ENCODE results near the gene RAD52.

The RAD52 gene

DNA sequence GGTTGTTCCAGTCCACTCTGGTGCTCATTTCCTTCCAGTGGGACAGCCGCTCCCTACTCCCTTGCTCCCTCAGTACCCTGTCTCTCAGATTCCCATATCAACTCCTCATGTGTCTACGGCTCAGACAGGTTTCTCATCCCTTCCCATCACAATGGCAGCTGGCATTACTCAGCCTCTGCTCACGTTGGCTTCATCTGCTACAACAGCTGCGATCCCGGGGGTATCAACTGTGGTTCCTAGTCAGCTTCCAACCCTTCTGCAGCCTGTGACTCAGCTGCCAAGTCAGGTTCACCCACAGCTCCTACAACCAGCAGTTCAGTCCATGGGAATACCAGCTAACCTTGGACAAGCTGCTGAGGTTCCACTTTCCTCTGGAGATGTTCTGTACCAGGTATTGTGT lies 69.9 kb downstream of the RAD52 start:
- in situ Hi-C loops (cut with HindIII; ENCODE audit: low sequenced_read_pairs) = no loop called here

DNA sequence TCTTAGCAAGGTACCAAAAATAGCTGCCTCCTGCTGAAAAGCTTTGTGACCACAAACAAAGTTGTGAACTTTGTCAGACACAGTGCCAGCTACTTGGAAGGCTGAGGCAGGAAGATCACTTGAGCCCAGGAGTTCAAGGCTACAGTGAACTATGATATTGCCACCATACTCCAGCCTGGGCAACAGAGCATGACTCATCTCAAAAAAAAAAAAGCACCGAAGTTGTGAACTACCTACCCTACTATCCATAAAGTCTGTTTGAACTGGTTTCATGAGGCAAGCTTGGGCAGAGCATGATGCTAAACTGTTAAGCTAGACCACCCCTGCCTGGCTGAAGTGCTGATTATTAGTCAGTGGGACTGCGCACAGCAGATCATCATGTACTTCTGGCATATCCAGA lies 75.5 kb downstream of the RAD52 start:
- in situ Hi-C loops (cut with HindIII; ENCODE audit: low sequenced_read_pairs) = no loop called here

DNA sequence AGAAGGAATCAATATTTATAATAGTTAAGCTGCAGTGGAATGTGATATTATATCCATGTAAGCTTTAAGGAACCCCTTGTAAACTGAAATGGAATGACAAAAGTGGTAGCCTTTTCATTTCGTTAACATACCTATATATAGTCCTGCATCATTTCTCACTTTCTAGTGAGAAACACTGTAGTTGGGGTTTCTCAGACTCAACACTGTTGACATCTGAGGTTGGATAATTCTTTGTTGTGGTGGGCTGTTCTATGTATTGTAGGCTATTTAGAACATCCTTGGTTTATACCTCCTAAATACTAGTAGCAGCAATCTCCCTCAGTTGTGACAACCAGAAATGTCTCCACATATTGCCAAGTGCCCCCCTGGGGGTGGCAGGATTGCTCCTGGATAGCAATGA lies 79.1 kb downstream of the RAD52 start:
- in situ Hi-C loops (cut with HindIII; ENCODE audit: low sequenced_read_pairs) = no loop called here

DNA sequence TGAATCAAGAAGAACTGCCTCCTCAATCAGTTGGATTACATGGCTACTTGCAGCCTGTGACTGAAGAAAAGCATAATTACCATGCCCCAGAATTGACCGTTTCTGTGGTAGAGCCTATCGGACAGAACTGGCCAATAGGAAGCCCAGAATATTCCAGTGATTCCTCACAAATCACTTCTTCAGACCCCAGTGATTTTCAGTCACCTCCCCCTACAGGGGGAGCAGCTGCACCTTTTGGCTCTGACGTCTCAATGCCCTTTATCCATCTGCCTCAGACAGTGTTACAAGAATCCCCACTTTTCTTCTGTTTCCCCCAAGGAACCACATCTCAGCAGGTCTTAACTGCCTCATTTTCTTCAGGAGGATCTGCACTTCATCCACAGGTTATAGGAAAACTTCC lies 80.8 kb downstream of the RAD52 start:
- in situ Hi-C loops (cut with HindIII; ENCODE audit: low sequenced_read_pairs) = no loop called here

DNA sequence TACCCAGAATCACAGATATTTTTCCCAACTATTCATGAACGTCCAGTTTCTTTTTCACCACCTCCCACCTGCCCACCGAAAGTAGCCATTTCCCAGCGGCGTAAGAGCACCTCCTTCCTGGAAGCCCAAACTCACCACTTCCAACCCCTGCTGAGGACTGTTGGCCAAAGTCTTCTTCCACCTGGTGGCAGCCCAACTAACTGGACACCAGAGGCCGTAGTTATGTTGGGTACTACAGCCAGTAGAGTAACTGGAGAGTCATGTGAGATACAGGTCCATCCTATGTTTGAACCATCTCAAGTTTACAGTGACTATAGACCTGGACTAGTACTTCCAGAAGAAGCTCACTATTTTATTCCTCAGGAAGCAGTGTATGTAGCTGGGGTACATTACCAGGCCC lies 81.6 kb downstream of the RAD52 start:
- in situ Hi-C loops (cut with HindIII; ENCODE audit: low sequenced_read_pairs) = no loop called here

DNA sequence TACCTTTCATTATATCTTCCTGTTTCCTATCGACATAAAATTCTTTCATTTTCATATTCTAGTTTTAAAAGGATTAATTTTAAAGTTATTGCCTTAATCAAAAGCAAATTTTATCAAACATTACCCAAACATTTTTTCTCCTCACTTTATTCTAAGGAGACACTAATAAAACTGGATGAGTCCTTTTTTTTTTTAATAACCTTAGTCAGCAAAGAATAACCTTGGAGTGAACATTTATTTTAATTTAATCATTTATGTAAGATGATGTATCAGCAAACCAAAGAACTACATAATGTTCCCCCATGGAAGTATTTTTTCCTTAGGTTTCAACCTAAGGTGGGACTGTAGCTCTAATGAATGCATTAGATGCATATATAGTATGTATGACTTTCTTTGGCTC lies 83.9 kb downstream of the RAD52 start:
- in situ Hi-C loops (cut with HindIII; ENCODE audit: low sequenced_read_pairs) = no loop called here

DNA sequence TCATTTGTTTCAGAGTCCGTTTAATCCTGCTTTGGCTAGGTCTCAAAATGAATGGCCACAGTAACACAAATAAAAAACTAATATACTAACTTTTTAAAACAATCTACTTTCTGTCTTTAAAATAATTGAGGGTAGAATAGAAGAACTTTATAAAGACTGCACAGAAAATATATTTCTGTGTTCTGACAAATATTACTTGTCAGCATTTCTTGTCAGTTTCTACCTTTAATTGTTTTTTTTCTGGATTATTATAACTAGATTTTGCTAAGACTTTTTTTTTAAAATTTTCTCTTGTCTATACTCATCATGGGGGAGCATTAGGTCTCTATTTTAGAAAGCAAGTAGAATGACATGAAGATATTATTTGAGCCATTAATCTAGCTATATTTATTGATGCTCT lies 86.2 kb downstream of the RAD52 start:
- in situ Hi-C loops (cut with HindIII; ENCODE audit: low sequenced_read_pairs) = no loop called here

DNA sequence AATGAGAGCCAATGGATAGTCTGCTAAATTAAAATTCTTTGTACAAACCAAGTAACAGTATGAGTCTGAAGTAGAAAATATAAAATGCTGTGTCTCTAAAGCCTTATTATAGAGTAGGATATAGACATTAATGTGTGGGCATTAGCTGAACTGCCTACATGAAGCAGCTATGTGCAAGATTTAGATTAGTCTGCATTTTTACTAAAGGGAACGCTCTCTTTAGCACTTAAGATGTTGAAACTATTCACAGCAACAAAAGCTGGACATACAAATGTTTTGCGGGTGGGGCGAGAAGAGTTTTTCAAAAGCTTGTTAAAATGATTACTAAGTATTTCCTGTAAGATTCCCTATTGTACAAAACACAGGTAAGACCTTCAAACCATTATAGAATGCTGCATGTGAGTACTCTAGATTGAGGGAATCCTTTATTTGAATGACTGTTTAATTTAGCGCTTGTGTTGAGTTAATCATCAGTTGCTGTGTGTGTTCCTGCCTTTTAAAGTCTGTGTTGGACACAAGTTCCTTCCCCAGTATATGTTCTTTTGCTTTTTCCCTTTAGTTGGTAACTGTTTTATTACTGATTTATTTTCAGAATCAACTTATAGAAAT lies 87.1 kb downstream of the RAD52 start:
- in situ Hi-C loops (cut with HindIII; ENCODE audit: low sequenced_read_pairs) = no loop called here
